ENCODE data around the gene KDM4D.

DNA sequence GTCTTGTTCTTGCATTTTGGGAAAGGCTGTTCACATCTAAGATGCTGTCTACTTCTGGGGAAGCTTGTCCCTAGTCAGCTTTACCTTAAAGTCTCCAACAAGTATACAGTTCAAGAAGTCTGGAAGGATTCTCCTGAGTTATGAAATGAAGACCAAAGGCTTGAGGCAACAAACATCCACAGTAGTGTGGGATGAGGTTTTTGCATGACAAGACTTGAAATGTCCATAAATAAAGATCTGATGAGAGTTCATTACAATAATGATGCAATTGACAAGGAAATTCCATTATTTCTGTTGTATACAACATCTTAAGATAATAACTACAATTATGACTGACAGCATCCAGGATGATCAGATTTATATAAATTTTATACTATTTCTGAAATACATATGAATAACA, 30.2 kb downstream of the KDM4D start:
- TF ChIP-seq, protein P1, sequence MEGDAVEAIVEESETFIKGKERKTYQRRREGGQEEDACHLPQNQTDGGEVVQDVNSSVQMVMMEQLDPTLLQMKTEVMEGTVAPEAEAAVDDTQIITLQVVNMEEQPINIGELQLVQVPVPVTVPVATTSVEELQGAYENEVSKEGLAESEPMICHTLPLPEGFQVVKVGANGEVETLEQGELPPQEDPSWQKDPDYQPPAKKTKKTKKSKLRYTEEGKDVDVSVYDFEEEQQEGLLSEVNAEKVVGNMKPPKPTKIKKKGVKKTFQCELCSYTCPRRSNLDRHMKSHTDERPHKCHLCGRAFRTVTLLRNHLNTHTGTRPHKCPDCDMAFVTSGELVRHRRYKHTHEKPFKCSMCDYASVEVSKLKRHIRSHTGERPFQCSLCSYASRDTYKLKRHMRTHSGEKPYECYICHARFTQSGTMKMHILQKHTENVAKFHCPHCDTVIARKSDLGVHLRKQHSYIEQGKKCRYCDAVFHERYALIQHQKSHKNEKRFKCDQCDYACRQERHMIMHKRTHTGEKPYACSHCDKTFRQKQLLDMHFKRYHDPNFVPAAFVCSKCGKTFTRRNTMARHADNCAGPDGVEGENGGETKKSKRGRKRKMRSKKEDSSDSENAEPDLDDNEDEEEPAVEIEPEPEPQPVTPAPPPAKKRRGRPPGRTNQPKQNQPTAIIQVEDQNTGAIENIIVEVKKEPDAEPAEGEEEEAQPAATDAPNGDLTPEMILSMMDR (conservative IDR thresholded peaks at IDR 0.05; ENCODE audit: low read depth, low read length), result no peak
- TF ChIP-seq EZH2 (IDR thresholded peaks at IDR 0.05; ENCODE audit: low read length, unreplicated experiment) (no peak), EZH2phosphoT487 (IDR thresholded peaks at IDR 0.05; ENCODE audit: borderline replicate concordance, low read length) (no peak)

Measured in PC-3 (cell line).